ENCODE data around the gene DBN1.
A peak's percentile ranks its signal among the peaks of the same experiment; 100 is the strongest.

DBN1 gene

DNA sequence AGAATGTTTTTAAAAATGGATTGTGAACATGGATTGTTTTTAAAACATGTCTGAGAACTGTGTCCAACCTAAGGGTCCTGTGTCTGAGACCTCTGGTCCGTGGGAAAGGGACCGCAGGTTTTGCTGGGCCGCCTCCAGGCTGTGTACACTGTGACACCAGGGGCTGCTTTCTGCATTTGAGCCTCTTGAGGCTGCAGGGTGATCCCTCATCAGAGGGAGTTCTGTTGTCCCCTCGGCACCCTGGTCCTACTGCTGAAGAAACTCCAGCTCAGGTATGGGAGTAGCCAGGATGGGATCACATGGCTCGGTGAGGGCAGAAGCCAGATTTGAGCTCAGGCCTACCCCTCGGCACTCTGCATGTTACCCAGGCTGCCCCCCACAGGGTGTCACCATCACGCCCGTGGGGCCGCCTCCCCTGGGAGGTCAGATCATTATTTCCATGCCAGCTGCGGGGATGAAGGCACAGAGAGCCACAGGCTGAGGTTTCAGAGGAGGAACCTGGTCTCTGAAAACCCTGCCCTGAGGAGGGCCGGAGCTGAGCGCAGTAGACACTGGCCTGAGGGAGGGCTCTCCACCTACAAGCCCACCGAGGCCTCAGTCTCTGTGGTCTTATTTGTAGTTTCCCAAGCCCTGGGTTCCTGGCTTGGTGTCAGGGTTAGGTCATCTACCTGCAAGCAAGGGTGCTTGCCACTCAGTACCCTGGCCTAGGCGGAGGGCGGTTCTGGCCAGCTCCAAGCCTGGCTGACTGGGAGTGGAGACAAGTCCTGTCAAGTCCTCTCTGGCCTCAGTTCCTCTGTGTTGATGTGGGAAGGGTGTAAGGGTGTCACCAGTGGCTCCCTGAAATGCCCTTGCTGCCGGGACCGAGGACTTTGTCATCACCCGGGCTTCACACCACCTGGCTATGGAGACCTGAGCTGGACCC lies 24.0 kb downstream of the DBN1 start:
- Histone ChIP-seq H2BK15ac (ENCODE audit: low read length) (no peak overlapping the region), H3K79me1 (ENCODE audit: low read depth, low read length) (peaks cover 3% of the 10 kb centered on the region), H3K36me3 (replicated peaks in 1 of 2; ENCODE audit: control insufficient read depth in 2 of 2, insufficient read depth in 2 of 2, low read length in 2 of 2) (peaks cover 0 to 25% of the 10 kb centered on the region in 2 donors), H3K4ac (ENCODE audit: low read length) (no peak overlapping the region), H2BK12ac (ENCODE audit: low read length) (no peak overlapping the region), H4K91ac (ENCODE audit: low read depth, low read length, poor library complexity) (no peak overlapping the region), H3K27ac (replicated peaks; ENCODE audit: low read length) (no peak overlapping the region), H3K9me3 (replicated peaks in 1 of 2; ENCODE audit: control insufficient read depth in 2 of 2, insufficient read depth in 1 of 2, low read depth in 1 of 2, low read length in 2 of 2) (no peaks in the 10 kb centered on the region), H3K4me3 (ENCODE audit: low read length in 2 of 2) (no peak overlapping the region), H4K8ac (ENCODE audit: low read depth, low read length) (no peak overlapping the region), H3K23ac (ENCODE audit: low read depth, low read length, poor library complexity) (peak overlapping the region; percentile 52), H3K4me1 (ENCODE audit: control insufficient read depth in 2 of 2, insufficient read depth in 1 of 2, low read depth in 1 of 2, low read length in 2 of 2) (peaks cover 29 to 30% of the 10 kb centered on the region in 2 donors), H3K4me2 (ENCODE audit: insufficient read depth, low read length, poor library complexity, severe bottlenecking) (no peak overlapping the region), H3K27me3 (ENCODE audit: control insufficient read depth in 3 of 3, insufficient read depth in 3 of 3, low read depth in 1 of 3, low read length in 3 of 3) (peaks cover 0 to 2% (median 0%) of the 10 kb centered on the region in 3 experiments), H3K14ac (ENCODE audit: low read length) (no peak overlapping the region), H2AK5ac (ENCODE audit: low read depth, low read length) (peak overlapping the region; percentile 95), H2BK120ac (ENCODE audit: low read depth, low read length) (no peak overlapping the region), H3K9ac (ENCODE audit: low read depth, low read length, poor library complexity) (no peak overlapping the region), H3K18ac (ENCODE audit: low read length) (peak overlapping the region; percentile 74), H2AFZ (ENCODE audit: low read length) (no peak overlapping the region), H2BK5ac (ENCODE audit: low read length) (no peak overlapping the region)
- DNase-seq (ENCODE audit: low spot score) = no peak
- WGBS, 2 donors (ENCODE audit: extremely low coverage in 2 of 2, insufficient read length in 2 of 2, insufficient replicate concordance in 1 of 2) = no CpG with 5 or more reads among the region's 18 CpGs

DNA sequence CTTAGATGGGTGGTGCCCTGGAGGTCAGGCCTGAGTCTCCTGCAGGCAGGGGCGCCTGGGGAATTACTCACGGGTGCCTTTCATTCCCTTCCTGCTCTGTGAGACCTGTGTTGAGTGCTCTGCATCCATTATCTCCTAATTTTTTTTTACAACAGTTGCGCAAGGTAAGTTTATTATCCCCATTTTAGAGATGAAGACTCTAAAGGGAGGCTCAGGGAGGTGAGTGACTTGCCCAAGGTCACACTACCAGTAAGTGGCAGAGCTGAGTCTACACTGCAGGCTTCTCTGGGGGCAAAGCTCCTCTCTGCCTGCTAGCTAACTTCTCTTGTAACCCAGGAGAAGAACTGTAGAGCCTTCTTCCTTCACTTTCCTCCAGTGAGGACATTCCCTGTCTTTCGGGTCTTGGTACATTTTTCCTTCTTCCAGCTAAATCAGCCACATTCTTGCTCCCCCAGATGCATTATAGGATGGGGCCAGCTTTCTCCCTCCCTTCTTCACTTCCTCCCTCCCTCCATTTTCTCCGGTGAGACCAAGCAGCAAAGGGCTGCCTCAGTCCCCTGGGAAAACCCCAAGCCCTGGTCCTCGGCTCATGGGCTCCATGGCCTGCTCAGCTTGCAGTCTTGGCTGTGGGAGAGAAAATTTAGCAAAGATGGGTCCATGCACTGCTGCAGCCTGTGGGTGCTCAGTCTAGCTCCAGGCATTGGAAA lies 25.0 kb downstream of the DBN1 start:
- Histone ChIP-seq H3K14ac (ENCODE audit: low read length) (no peak overlapping the region), H3K23ac (ENCODE audit: low read depth, low read length, poor library complexity) (no peak overlapping the region), H3K27me3 (ENCODE audit: control insufficient read depth in 3 of 3, insufficient read depth in 3 of 3, low read depth in 1 of 3, low read length in 3 of 3) (peaks cover 0 to 2% (median 0%) of the 10 kb centered on the region in 3 experiments), H4K8ac (ENCODE audit: low read depth, low read length) (no peak overlapping the region), H3K9ac (ENCODE audit: low read depth, low read length, poor library complexity) (no peak overlapping the region), H2BK12ac (ENCODE audit: low read length) (no peak overlapping the region), H3K18ac (ENCODE audit: low read length) (peak overlapping the region; percentile 99), H2BK120ac (ENCODE audit: low read depth, low read length) (no peak overlapping the region), H3K27ac (replicated peaks; ENCODE audit: low read length) (peak overlapping the region; percentile 89), H3K4me2 (ENCODE audit: insufficient read depth, low read length, poor library complexity, severe bottlenecking) (peak overlapping the region; percentile 54), H2BK5ac (ENCODE audit: low read length) (no peak overlapping the region), H3K4me3 (ENCODE audit: low read length in 2 of 2) (no peak overlapping the region), H3K4ac (ENCODE audit: low read length) (no peak overlapping the region), H2BK15ac (ENCODE audit: low read length) (peak overlapping the region; percentile 22), H3K9me3 (replicated peaks in 1 of 2; ENCODE audit: control insufficient read depth in 2 of 2, insufficient read depth in 1 of 2, low read depth in 1 of 2, low read length in 2 of 2) (no peaks in the 10 kb centered on the region), H3K79me1 (ENCODE audit: low read depth, low read length) (peaks cover 2% of the 10 kb centered on the region), H3K4me1 (ENCODE audit: control insufficient read depth in 2 of 2, insufficient read depth in 1 of 2, low read depth in 1 of 2, low read length in 2 of 2) (peaks cover 26 to 30% of the 10 kb centered on the region in 2 donors), H2AFZ (ENCODE audit: low read length) (no peak overlapping the region), H2AK5ac (ENCODE audit: low read depth, low read length) (peak overlapping the region; percentile 82), H3K36me3 (replicated peaks in 1 of 2; ENCODE audit: control insufficient read depth in 2 of 2, insufficient read depth in 2 of 2, low read length in 2 of 2) (peaks cover 0 to 19% of the 10 kb centered on the region in 2 donors), H4K91ac (ENCODE audit: low read depth, low read length, poor library complexity) (no peak overlapping the region)
- WGBS, 2 donors (ENCODE audit: extremely low coverage in 2 of 2, insufficient read length in 2 of 2, insufficient replicate concordance in 1 of 2) = no CpG with 5 or more reads among the region's 6 CpGs
- DNase-seq (ENCODE audit: low spot score) = no peak

DNA sequence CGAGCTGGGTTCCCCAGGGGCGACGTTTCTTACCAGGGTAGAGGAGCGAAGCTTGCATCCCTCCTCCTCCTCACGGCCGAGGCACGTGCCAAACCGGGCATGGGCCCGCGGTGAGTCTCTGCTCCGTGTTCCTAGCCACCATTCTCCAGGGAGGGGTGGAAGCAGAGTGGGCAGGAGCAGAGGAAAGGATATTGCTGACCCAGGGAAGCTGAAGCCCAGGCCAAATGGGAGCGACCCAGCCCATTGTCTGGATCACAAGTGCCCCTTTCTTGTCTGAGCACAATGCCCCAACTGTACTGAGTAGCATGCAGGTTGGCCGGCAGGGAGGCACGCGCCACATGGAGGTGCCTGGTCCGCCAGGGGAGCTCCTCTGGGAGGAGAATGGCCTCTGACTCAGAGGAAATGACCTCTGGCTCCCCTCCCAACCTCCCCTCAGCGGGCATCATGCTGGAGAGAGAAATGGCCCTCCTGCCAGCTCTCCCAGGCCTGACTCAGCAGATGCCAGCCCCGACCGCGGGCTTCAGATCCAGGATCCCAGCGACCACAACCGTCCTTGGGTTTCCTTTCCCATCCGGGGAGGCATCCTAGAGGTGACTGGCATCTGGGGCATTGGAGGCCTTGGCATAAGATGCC lies 25.7 kb downstream of the DBN1 start:
- peaks cover 0 to 17% of the 10 kb centered on the region in 2 donors for H3K36me3 ChIP-seq (replicated peaks in 1 of 2; ENCODE audit: control insufficient read depth in 2 of 2, insufficient read depth in 2 of 2, low read length in 2 of 2)
- peak overlapping the region; percentile 66 for H2AFZ ChIP-seq (ENCODE audit: low read length)
- H3K27ac ChIP-seq (replicated peaks; ENCODE audit: low read length) = peak overlapping the region; percentile 89
- peak overlapping the region; percentile 54 for H3K4me2 ChIP-seq (ENCODE audit: insufficient read depth, low read length, poor library complexity, severe bottlenecking)
- peak overlapping the region; percentile 75 for H3K9ac ChIP-seq (ENCODE audit: low read depth, low read length, poor library complexity)
- H3K4me3 ChIP-seq (ENCODE audit: low read length in 2 of 2) = peak overlapping the region; percentile 72 to 76
- peaks cover under 1% of the 10 kb centered on the region for H3K79me1 ChIP-seq (ENCODE audit: low read depth, low read length)
- peak overlapping the region; percentile 82 for H2AK5ac ChIP-seq (ENCODE audit: low read depth, low read length)
- peaks cover 0 to under 1% (median 0%) of the 10 kb centered on the region in 3 experiments for H3K27me3 ChIP-seq (ENCODE audit: control insufficient read depth in 3 of 3, insufficient read depth in 3 of 3, low read depth in 1 of 3, low read length in 3 of 3)
- peak; percentile 73 for DNase-seq (ENCODE audit: low spot score)
- H2BK5ac ChIP-seq (ENCODE audit: low read length) = peak overlapping the region; percentile 88
- WGBS, 2 donors (ENCODE audit: extremely low coverage in 2 of 2, insufficient read length in 2 of 2, insufficient replicate concordance in 1 of 2) = no CpG with 5 or more reads among the region's 23 CpGs
- no peak overlapping the region for H4K91ac ChIP-seq (ENCODE audit: low read depth, low read length, poor library complexity)
- H3K4ac ChIP-seq (ENCODE audit: low read length) = no peak overlapping the region
- H2BK15ac ChIP-seq (ENCODE audit: low read length) = peak overlapping the region; percentile 95
- H3K9me3 ChIP-seq (replicated peaks in 1 of 2; ENCODE audit: control insufficient read depth in 2 of 2, insufficient read depth in 1 of 2, low read depth in 1 of 2, low read length in 2 of 2) = no peaks in the 10 kb centered on the region
- H2BK12ac ChIP-seq (ENCODE audit: low read length) = peak overlapping the region; percentile 67
- H2BK120ac ChIP-seq (ENCODE audit: low read depth, low read length) = peak overlapping the region; percentile 89
- no peak overlapping the region for H4K8ac ChIP-seq (ENCODE audit: low read depth, low read length)
- no peak overlapping the region for H3K23ac ChIP-seq (ENCODE audit: low read depth, low read length, poor library complexity)
- peak overlapping the region; percentile 99 for H3K18ac ChIP-seq (ENCODE audit: low read length)
- peaks cover 24 to 30% of the 10 kb centered on the region in 2 donors for H3K4me1 ChIP-seq (ENCODE audit: control insufficient read depth in 2 of 2, insufficient read depth in 1 of 2, low read depth in 1 of 2, low read length in 2 of 2)
- no peak overlapping the region for H3K14ac ChIP-seq (ENCODE audit: low read length)
